Subcutaneous adipose tissue (tissue), 4 donors: ENCODE measurements around the gene BTNL3. TPM values are rescaled to one million over a fixed set of nuclear protein-coding genes. Genes with fewer than 3 reads are reported as not detected.

Experiments
- total RNA-seq, 4 donors: library from RNA; depleted of rRNA; stranded (reverse); fragments of >200 nt; gene quantifications; one replicate each; pipeline ENCODE4 v1.1.0, GENCODE V29; 2016
- TF ChIP-seq, protein P1 (sequence below): fragments of 450-650 bp; IDR thresholded peaks from one replicate; pipeline ENCODE4 v1.5.1; 2016; ENCODE audit warnings: low read depth, mild to moderate bottlenecking, control low read depth, antibody characterized with exemption, moderate library complexity

Gene BTNL3
- total RNA-seq, 4 donors from 2014 or later, result 0.22 TPM; not detected in 3

DNA sequence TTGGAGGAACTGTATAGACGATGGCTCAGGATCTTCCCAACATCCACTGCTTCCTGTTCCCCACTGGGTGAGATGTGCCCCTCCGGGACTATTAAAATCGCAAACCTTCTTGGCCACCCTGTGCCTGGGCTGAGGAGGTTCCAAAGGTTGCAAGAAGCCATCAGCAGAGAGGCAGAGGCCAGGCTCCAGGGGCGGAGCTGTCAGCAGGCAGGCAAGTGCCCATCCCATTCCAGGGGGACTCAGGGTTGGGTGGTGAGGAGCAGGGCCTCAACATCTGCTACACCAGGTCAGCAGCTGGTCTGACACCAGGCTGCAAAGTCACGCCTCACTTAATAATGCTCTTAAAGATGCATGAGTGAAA lies 2.2 kb downstream of the BTNL3 start:
- TF ChIP-seq, protein P1, sequence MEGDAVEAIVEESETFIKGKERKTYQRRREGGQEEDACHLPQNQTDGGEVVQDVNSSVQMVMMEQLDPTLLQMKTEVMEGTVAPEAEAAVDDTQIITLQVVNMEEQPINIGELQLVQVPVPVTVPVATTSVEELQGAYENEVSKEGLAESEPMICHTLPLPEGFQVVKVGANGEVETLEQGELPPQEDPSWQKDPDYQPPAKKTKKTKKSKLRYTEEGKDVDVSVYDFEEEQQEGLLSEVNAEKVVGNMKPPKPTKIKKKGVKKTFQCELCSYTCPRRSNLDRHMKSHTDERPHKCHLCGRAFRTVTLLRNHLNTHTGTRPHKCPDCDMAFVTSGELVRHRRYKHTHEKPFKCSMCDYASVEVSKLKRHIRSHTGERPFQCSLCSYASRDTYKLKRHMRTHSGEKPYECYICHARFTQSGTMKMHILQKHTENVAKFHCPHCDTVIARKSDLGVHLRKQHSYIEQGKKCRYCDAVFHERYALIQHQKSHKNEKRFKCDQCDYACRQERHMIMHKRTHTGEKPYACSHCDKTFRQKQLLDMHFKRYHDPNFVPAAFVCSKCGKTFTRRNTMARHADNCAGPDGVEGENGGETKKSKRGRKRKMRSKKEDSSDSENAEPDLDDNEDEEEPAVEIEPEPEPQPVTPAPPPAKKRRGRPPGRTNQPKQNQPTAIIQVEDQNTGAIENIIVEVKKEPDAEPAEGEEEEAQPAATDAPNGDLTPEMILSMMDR, result no peak

DNA sequence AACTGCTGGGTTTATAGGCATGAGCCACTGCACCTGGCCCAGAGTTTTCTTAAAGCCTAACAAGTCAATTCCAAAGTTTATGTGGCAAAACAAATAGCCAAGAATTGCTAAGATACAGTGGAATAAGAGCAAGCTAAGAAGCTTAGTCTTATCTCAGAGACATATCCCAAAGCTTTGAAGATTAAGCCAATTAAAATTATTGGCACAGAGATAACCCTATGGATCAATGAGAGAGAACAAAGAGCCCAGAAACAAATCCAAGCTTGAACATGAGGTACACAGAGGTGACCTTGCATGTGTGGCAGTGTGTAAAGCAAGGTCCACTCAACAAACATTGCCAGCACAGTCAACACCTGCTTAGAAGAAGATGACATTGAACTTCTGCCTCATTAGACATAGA lies 13.3 kb downstream of the BTNL3 start:
- TF ChIP-seq, protein P1, result no peak

DNA sequence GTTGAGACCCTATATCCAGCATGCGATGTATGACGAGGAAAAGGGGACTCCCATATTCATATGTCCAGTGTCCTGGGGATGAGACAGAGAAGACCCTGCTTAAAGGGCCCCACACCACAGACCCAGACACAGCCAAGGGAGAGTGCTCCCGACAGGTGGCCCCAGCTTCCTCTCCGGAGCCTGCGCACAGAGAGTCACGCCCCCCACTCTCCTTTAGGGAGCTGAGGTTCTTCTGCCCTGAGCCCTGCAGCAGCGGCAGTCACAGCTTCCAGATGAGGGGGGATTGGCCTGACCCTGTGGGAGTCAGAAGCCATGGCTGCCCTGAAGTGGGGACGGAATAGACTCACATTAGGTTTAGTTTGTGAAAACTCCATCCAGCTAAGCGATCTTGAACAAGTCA lies 17.1 kb downstream of the BTNL3 start:
- TF ChIP-seq, protein P1, result no peak

DNA sequence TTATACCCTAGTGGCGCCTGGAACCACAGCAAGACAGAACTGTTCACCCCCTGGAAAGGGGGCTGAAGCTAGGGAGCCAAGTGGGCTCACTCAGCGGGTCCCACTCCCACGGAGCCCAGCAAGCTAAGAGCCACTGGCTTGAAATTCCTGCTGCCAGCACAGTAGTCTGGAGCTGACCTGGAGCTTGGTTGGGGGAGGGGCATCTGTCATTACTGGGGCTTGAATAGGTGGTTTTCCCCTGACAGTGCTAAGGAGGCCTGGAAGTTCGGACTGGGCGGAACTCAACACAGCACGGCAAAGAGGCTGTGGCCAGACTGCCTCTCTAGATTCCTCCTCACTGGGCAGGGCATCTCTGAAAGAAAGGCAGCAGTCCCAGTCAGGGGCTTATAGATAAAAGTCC lies 19.5 kb downstream of the BTNL3 start:
- TF ChIP-seq, protein P1, result no peak

DNA sequence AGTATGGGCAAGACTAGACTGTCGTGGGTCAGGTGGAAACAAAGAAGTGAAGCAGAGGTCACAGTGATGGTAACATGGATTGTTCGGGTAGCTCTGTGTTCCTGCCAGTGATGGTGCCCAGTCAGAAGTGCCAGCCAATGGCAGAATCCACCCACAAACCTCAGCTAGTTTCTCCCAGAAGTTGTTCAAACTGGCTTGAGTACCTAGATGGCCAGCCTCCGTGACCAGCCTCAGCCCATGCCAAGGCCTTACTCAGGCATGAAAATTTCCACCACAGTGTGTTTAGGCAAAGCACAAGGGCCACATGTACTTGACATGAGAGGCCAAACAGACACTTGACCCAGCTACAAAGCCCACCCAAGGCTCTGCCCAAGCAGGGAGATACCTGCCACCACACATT lies 32.0 kb downstream of the BTNL3 start:
- TF ChIP-seq, protein P1, result no peak

DNA sequence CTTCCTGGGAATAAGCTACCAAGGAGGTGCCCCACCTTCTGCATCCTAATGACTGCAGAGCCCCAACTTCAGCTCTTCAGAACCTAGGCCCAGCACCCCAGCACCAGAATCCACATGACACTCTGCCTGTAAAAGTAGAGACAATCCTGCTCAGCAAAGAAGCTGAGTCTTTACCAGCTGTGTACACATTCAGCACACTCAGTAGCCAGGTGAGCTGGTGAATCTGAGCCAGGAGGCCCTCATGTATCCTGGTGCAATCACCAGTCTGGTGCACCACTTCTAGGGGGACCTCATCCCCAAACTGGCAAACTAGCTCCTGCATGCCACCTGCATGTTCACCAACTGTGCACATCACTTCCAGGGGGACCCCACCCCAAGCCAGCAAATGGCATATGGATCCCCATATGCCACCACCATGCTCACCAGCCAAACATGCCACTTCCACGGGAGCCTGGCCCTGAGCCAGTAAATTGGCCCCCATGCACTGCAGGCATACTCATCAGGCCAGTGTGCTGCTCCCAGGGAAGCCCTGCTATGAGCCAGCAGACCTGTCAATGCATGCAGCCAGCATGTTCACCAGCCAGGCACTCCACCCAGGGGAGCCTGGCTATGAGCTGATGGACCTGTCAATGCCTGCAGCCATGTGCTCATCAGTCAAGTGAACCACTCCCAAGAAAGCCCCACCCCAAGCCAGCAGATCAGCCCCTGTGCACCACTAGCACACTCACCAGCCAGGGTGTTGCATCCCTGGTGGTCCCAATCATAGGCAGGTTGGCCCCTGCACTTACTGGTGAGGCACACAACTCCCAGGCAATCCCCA lies 35.8 kb downstream of the BTNL3 start:
- TF ChIP-seq, protein P1, result no peak

DNA sequence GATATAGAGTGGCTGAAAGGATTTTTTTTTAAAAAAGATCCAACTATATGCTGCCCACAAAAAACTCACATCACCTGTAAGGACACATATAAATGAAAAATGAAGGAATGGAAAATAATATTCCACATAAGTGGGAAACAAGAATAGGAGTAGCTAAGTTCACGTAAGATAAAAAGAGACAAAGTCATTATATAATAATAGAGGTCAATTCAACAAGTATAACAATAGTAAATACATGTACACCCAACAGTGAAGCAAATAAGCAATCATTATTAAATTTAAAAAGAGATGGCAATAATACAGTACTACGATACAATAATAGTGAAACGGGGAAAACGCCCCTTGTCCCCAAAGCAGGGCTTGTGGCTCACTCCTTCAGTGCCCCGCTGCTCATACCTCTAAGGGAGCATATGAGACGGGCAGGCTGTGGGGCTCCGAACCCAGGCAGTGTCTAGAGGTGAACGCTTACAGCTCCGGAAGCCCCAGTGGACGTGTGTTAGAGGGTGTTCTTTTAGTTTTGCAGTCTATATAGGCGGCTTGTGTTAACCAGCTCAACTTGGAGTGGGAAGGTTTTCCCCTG lies 38.9 kb downstream of the BTNL3 start:
- TF ChIP-seq, protein P1, result no peak
